HEK293T (cell line): ENCODE data around the gene IGSF9B.

Experiments used
- ARNT ChIP-seq: fragments of 450-650 bp; IDR thresholded peaks from 2 replicates; pipeline ENCODE4 v1.6.1; 2017; ENCODE audit warnings: mild to moderate bottlenecking
- BHLHE40 ChIP-seq: fragments of 450-650 bp; IDR thresholded peaks from 2 replicates; pipeline ENCODE4 v1.6.1; 2016; ENCODE audit warnings: mild to moderate bottlenecking, moderate library complexity, borderline replicate concordance
- ELF4 ChIP-seq: fragments of 450-650 bp; IDR thresholded peaks from 2 replicates; pipeline ENCODE4 v1.6.1; 2017; ENCODE audit warnings: antibody characterized with exemption
- FOXA1 ChIP-seq: fragments of 450-650 bp; IDR thresholded peaks from 2 replicates; pipeline ENCODE4 v1.6.1; 2016; ENCODE audit warnings: mild to moderate bottlenecking
- FOXK2 ChIP-seq: fragments of 450-650 bp; IDR thresholded peaks from 2 replicates; pipeline ENCODE4 v1.6.1; 2016; ENCODE audit warnings: mild to moderate bottlenecking
- HDGF ChIP-seq: fragments of 450-650 bp; IDR thresholded peaks from 2 replicates; pipeline ENCODE4 v1.6.1; 2017; ENCODE audit warnings: antibody characterized with exemption, borderline replicate concordance
- L3MBTL2 ChIP-seq: fragments of 450-650 bp; conservative IDR thresholded peaks from 2 replicates; pipeline ENCODE4 v1.6.1; 2016; ENCODE audit warnings: mild to moderate bottlenecking
- NFRKB ChIP-seq: fragments of 450-650 bp; IDR thresholded peaks from 2 replicates; pipeline ENCODE4 v1.6.1; 2016; ENCODE audit warnings: mild to moderate bottlenecking, moderate library complexity
- SP1 ChIP-seq: fragments of 450-650 bp; IDR thresholded peaks from 2 replicates; pipeline ENCODE4 v1.6.1; 2017
- SUZ12 ChIP-seq: fragments of 450-650 bp; IDR thresholded peaks from 2 replicates; pipeline ENCODE4 v1.6.1; 2016; ENCODE audit warnings: mild to moderate bottlenecking
- TARDBP ChIP-seq: fragments of 450-650 bp; IDR thresholded peaks from 2 replicates; pipeline ENCODE4 v1.6.1; 2016
- ZNF384 ChIP-seq: fragments of 450-650 bp; IDR thresholded peaks from 2 replicates; pipeline ENCODE4 v1.6.1; 2016

- TF ChIP-seq SP1: no peak
- TF ChIP-seq TARDBP: no peak
- no peak for TF ChIP-seq FOXA1
- no peak for TF ChIP-seq BHLHE40
- TF ChIP-seq NFRKB: no peak
- no peak for TF ChIP-seq L3MBTL2
- TF ChIP-seq HDGF: no peak
- no peak for TF ChIP-seq SUZ12
- TF ChIP-seq ELF4: no peak
- no peak for TF ChIP-seq ARNT
- no peak for TF ChIP-seq FOXK2
- no peak for TF ChIP-seq ZNF384
These were observed 10.0 kb downstream of the IGSF9B start for GRCh38 chr11:133946541-133947318.
